ENCODE data around the gene ERCC6L.

DNA sequence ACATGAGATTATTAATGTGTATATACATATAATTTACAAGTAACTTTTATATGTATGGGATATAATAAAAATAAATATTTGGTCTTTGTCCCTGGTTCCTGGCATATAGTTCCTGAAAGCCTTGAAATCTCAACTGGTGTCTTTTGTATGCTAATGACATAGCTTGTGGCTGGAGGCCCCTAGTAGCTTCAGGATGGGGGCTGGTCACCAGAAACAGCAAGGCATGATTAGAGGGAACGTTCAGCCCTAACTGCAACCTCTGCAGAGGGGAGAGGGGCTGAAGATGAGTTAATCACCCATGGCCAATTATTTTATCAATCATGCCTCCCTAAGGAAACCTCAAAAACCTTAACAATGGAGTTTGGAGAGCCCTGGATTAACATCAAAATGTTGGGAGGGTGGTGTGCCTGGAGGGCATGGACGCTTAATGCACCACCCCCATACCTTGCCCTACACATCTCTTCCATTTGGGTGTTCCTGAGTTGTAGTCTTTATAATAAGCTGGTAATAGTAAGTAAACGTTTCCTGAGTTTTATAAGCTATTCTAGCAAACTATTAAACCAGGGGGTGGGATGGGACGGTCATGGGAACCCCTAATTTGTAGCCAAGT lies 35.9 kb downstream of the ERCC6L start:
- TF ChIP-seq, protein P1, sequence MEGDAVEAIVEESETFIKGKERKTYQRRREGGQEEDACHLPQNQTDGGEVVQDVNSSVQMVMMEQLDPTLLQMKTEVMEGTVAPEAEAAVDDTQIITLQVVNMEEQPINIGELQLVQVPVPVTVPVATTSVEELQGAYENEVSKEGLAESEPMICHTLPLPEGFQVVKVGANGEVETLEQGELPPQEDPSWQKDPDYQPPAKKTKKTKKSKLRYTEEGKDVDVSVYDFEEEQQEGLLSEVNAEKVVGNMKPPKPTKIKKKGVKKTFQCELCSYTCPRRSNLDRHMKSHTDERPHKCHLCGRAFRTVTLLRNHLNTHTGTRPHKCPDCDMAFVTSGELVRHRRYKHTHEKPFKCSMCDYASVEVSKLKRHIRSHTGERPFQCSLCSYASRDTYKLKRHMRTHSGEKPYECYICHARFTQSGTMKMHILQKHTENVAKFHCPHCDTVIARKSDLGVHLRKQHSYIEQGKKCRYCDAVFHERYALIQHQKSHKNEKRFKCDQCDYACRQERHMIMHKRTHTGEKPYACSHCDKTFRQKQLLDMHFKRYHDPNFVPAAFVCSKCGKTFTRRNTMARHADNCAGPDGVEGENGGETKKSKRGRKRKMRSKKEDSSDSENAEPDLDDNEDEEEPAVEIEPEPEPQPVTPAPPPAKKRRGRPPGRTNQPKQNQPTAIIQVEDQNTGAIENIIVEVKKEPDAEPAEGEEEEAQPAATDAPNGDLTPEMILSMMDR (IDR thresholded peaks at IDR 0.05): no peak
- no peak for TF ChIP-seq ZFX (IDR thresholded peaks at IDR 0.05; ENCODE audit: borderline replicate concordance)

All from 22Rv1 (cell line).